Panc1 (cell line): Measurements from ENCODE around the gene ZNF222. TPM values are rescaled to one million over a fixed set of nuclear protein-coding genes. Genes with fewer than 3 reads are reported as not detected.
A peak's percentile ranks its signal among the peaks of the same experiment; 100 is the strongest.

Experiments used
- ATAC-seq: fragments of 200-7000 bp; cut with Tn5 transposase; 2 replicates; pipeline ENCODE4 v1.9.1; 2020; ENCODE audit warnings: mild to moderate bottlenecking, moderate library complexity
- BruUV-seq: library from RNA; stranded (reverse); fragments of 400-500 nt; replicated peaks from 2 replicates; lab custom pipeline; 2021; lab: Mats Ljungman, UMichigan
- CTCF ChIA-PET: fragments of 300-600 bp; sonication (Branson Sonifier 250); formaldehyde crosslinking; loops from one replicate; lab custom pipeline; 2022; ENCODE audit warnings: antibody characterized with exemption; lab: Charles Lee
- POLR2A ChIA-PET: fragments of 300-600 bp; sonication (Branson Sonifier 250); formaldehyde crosslinking; loops from one replicate; lab custom pipeline; 2022; ENCODE audit warnings: antibody characterized with exemption; lab: Charles Lee
- DNase-seq: peaks from one replicate; pipeline ENCODE4 v3.0.0-alpha.2; 2010; ENCODE audit warnings: low read depth, low spot score
- H3K27ac ChIP-seq: 2 replicates; pipeline ENCODE4 v1.5.1; 2011; ENCODE audit warnings: mild to moderate bottlenecking, low read length, inconsistent platforms
- H3K27me3 ChIP-seq: fragments of 200-500 bp; sonication (Bioruptor generic); 2 replicates; pipeline ENCODE4 v1.6.0; 2014; ENCODE audit warnings: low read length, inconsistent platforms; ENCODE audit not compliant: control insufficient read depth, insufficient read depth
- H3K36me3 ChIP-seq: fragments of 200-500 bp; sonication (Bioruptor generic); 2 replicates; pipeline ENCODE4 v1.5.1; 2014; ENCODE audit warnings: inconsistent platforms, mild to moderate bottlenecking, low read length, moderate library complexity; ENCODE audit not compliant: control insufficient read depth, insufficient read depth
- H3K4me1 ChIP-seq: 2 replicates; pipeline ENCODE4 v1.5.1; 2011; ENCODE audit warnings: inconsistent platforms, mild to moderate bottlenecking, low read length, moderate library complexity; ENCODE audit not compliant: control insufficient read depth, insufficient read depth
- H3K4me3 ChIP-seq, 2 experiments: 2 replicates each; pipeline ENCODE4 v1.5.1; 2011 to 2012; ENCODE audit warnings: low read depth in 2 of 2, low read length in 2 of 2, mild to moderate bottlenecking in 2 of 2, inconsistent platforms in 1 of 2, moderate library complexity in 1 of 2
- H3K9me3 ChIP-seq: fragments of 200-500 bp; sonication (Bioruptor generic); 2 replicates; pipeline ENCODE4 v1.5.1; 2014; ENCODE audit warnings: low read depth, mild to moderate bottlenecking, inconsistent platforms, low read length, moderate library complexity; ENCODE audit not compliant: control insufficient read depth, insufficient read depth
- CTCF ChIP-seq: fragments of 450-650 bp; IDR thresholded peaks from 2 replicates; pipeline ENCODE4 v1.5.1; 2017; ENCODE audit warnings: mild to moderate bottlenecking
- POLR2AphosphoS5 ChIP-seq: IDR thresholded peaks from 2 replicates; pipeline ENCODE4 v1.6.1; 2012; ENCODE audit warnings: mild to moderate bottlenecking, low read depth, low read length, moderate library complexity
- REST ChIP-seq, 2 experiments: IDR thresholded peaks; 2 replicates each; pipeline ENCODE4 v1.6.1; 2011 to 2012; ENCODE audit warnings: low read depth in 2 of 2, control low read depth in 1 of 2, low read length in 1 of 2, mild to moderate bottlenecking in 1 of 2, moderate library complexity in 1 of 2; ENCODE audit not compliant: insufficient read depth in 1 of 2
- SIN3A ChIP-seq: IDR thresholded peaks from 2 replicates; pipeline ENCODE4 v1.6.1; 2012; ENCODE audit warnings: low read depth, mild to moderate bottlenecking, low read length, moderate library complexity, borderline replicate concordance; ENCODE audit not compliant: insufficient read depth
- TCF7L2 ChIP-seq: IDR thresholded peaks from 2 replicates; pipeline ENCODE4 v1.6.1; 2011; ENCODE audit warnings: mild to moderate bottlenecking, low read depth, low read length, inconsistent platforms
- in situ Hi-C: cut with HindIII; loops from 2 replicates; pipeline ENCODE4 v1.10.0; 2016; ENCODE audit warnings: low sequenced_read_pairs, low pct_unique_long_range_greater_than_20kb
- intact Hi-C: fragments of 100-400 bp; cut with micrococcal nuclease; formaldehyde crosslinking; loops from one replicate; pipeline ENCODE4 v1.10.0; 2022; ENCODE audit not compliant: unreplicated experiment
- total RNA-seq: library from RNA; stranded (reverse); gene quantifications from one replicate; pipeline ENCODE4 v1.2.1, GENCODE V29; 2021; ENCODE audit not compliant: unreplicated experiment

ZNF222 gene
- total RNA-seq, 1 experiment from 2014 or later, result 3.1 TPM

GRCh38 chr19:44024900-44025216, 321 bp upstream of the ZNF222 start:
- H3K27me3 ChIP-seq, result no peaks in the 10 kb centered on the region
- intact Hi-C loops (no loop called here), in situ Hi-C loops (no loop called here)
- peaks cover 19% of the 10 kb centered on the region; the same call in 1 of the 2 replicates for H3K9me3 ChIP-seq
- H3K27ac ChIP-seq, result peak overlapping the region; percentile 83
- peak overlapping the region; percentile 93 to 95 for H3K4me3 ChIP-seq
- no peaks in the 10 kb centered on the region for H3K4me1 ChIP-seq
- H3K36me3 ChIP-seq, result no peaks in the 10 kb centered on the region; the same call in 1 of the 2 replicates
- DNase-seq (no peak), ATAC-seq (no peak)
- CTCF ChIA-PET, result no interaction called here
- POLR2A ChIA-PET, result no interaction called here
- TF ChIP-seq SIN3A (no peak), TCF7L2 (no peak), CTCF (no peak), POLR2AphosphoS5 (no peak), REST (IDR thresholded peaks at IDR 0.05; ENCODE audit: insufficient read depth in 1 of 2, low read depth in 2 of 2, low read length in 1 of 2) (no peak)
- no TSS peak for BruUV-seq

GRCh38 chr19:44026622-44027021, 1.4 kb downstream of the ZNF222 start:
- ChIA-PET POLR2A (no interaction called here), CTCF (no interaction called here)
- BruUV-seq, result no TSS peak
- ATAC-seq (no peak), DNase-seq (no peak)
- no peaks in the 10 kb centered on the region; the same call in 1 of the 2 replicates for H3K36me3 ChIP-seq
- peaks cover 23% of the 10 kb centered on the region; the same call in 1 of the 2 replicates for H3K9me3 ChIP-seq
- no peaks in the 10 kb centered on the region for H3K4me1 ChIP-seq
- H3K4me3 ChIP-seq, result no peak overlapping the region
- intact Hi-C loops, result no loop called here
- no peak overlapping the region for H3K27ac ChIP-seq
- in situ Hi-C loops, result no loop called here
- no peaks in the 10 kb centered on the region for H3K27me3 ChIP-seq
- TF ChIP-seq SIN3A (no peak), TCF7L2 (no peak), POLR2AphosphoS5 (no peak), CTCF (no peak), REST (IDR thresholded peaks at IDR 0.05; ENCODE audit: insufficient read depth in 1 of 2, low read depth in 2 of 2, low read length in 1 of 2) (no peak)
